Iris pigment epithelial cell (primary cell): ENCODE data around the gene FAM3B.
"Not testable (repeated sequence)": the region's sequence is repeated elsewhere in the genome, so short reads cannot be mapped to it uniquely, and the experiment has no call there.

ENCODE experiments used
- DNase-seq: peaks from one replicate; pipeline ENCODE4 v3.0.0-alpha.2; 2011; ENCODE audit warnings: low read depth

Gene FAM3B

GRCh38 chr21:41350436-41351155 lies 34.0 kb downstream of the FAM3B start:
- DNase-seq = no peak

- no peak for DNase-seq
These were observed 40.9 kb downstream of the FAM3B start for GRCh38 chr21:41357546-41357945.

GRCh38 chr21:41358193-41359166 lies 41.9 kb downstream of the FAM3B start:
- DNase-seq = no peak

DNA sequence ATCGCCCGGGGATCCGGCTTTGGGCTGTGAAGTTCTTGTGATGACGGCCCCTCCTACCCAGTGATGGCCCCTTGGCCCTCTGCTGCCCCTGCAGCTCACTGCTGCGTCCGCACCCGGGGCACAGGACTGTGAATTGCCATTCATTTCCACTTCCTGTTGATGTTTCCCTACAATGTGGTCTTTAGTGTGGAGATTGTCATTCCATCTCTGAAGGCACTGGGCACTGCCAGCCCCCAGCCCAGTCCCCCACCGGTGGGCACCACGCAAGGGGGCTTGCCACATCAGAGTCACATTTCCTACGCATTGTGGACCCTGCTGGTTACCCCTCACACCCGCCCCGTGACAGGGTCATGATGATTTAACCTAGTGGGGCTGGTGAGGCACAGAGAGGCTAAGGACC lies 42.7 kb downstream of the FAM3B start:
- no peak for DNase-seq

DNA sequence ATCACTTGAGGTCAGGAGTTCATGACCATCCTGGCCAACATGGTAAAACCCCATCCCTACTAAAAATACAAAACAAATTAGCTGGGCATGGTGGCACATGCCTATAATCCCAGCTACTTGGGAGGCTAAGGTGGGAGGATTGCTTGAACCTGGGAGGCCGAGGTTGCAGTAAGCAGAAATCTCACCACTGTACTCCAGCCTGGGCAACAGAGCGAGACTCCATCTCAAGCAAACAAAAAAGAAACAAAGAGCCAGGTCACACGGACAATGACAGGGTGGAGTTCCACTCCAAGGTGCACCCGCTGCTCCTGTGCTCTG lies 43.1 kb downstream of the FAM3B start:
- DNase-seq = not testable (repeated sequence)

GRCh38 chr21:41360072-41360821 lies 43.6 kb downstream of the FAM3B start:
- peak; percentile 12 for DNase-seq

DNA sequence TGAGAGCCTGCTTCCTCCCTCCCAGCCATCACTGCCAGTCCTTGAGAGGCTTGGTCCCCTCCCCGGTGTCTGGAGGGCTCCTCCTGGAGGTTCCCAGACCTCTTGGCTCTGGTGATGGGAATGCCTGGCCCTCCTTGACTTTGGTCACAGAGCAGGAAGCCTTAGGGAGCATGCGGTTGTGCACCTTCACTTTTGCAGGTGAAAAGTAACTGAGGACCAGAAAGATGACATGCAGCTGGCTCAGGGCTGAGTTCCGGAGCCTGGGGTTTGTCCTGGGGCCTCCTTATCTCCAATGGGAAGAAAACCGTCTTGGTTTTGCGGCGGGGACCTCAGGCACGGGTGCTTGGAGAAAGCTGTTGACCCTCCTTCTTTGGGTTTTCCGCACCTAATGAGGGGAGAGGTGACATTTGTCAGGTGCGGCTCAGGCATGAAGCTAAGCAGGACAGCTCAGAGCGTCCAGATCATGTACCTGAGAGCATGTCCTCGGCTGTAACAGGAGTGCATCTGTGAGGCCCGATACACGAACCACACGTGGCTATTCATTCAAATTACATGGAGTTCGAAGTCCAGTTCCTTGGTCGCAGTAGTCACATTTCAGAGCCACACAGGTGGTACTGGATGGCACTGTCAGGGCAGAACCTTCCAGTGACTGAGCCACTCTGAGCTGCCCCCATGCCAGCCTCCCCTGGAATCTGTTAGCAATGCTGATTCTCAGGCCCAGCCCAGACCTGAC lies 44.6 kb downstream of the FAM3B start:
- no peak for DNase-seq

- DNase-seq = peak; percentile 47
These were observed 45.4 kb downstream of the FAM3B start, which contains the start of gene MX2 for GRCh38 chr21:41361786-41362604. TSS of gene MX2 (plus strand) at chr21:41362027. CDS start at chr21:41376907, 14,880 bp downstream.

- no peak for DNase-seq
These were observed 46.2 kb downstream of the FAM3B start for GRCh38 chr21:41362605-41363369.

DNA sequence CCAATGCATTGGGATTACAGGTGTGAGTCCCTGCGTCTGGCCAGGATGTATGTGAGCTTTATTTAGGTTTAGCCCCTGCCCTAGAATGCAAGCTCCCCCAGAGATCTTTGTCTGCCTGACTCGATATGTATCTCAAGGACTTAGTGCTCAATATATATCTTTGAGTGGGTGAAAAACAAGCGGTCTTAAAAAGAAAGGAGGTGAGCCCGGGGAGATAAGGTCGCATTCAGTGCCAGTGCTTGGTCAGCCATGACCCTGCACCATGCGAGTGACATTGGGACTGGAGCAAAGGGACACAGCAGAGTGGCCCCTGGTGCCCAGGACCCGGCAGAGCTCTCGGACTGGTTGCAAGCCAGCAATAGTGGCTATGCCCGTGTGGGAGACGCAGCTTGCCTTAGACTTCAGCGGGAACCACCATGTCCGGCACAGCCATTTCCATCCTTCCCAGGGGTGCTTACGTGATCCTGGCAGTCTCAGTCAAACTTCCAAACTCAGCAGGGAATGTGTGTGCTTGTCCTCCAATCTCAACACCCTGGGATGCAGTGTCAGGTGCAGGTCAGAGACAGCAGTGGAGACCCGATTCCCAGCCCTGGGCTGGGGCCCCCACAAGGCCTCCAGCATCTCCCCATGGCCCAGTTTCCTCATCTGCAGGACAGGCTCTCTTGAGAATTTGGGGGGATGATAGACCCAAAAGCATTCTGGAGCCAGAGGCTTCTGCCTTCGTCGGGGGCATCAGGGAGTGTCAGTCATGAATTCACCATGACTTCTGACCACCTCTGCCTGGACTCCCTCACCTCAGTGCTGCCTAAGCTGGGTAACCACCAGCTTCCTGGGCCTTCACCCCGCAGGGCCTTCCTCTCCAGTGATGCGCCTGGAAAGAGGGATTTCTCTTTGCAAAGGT lies 47.0 kb downstream of the FAM3B start:
- no peak for DNase-seq

GRCh38 chr21:41364308-41364707 lies 47.7 kb downstream of the FAM3B start:
- no peak for DNase-seq

GRCh38 chr21:41365377-41366107 lies 48.9 kb downstream of the FAM3B start:
- no peak for DNase-seq

DNA sequence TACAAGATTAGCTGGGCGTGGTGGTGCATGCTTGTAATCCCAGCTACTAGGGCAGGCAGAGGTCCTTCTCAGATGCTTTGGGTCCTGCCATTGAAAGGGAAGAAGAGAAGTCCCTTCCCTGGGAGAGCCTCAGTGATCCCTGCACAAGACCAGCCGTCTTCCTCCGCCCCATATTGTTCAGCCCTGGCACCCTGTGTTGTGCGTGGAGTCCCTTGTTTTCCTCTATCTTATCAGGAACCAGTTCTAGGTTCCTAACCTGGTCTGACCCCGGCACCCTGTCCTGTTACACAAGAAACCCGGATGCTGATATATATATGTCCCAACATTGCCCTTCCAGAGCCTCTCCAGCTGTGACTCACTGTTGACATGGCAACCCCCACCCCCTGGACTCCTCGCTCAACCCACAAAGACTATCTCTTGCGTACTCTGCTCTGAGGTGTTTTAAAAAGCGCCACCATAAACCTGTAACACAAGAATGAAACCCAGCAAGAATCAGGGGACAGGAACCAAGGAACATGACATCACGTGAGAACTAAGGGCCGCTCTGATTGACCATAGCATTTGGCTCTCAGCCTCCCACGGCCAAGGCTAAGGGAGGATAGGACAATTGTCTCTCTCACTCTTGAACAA lies 50.0 kb downstream of the FAM3B start:
- peak; percentile 68 for DNase-seq

DNA sequence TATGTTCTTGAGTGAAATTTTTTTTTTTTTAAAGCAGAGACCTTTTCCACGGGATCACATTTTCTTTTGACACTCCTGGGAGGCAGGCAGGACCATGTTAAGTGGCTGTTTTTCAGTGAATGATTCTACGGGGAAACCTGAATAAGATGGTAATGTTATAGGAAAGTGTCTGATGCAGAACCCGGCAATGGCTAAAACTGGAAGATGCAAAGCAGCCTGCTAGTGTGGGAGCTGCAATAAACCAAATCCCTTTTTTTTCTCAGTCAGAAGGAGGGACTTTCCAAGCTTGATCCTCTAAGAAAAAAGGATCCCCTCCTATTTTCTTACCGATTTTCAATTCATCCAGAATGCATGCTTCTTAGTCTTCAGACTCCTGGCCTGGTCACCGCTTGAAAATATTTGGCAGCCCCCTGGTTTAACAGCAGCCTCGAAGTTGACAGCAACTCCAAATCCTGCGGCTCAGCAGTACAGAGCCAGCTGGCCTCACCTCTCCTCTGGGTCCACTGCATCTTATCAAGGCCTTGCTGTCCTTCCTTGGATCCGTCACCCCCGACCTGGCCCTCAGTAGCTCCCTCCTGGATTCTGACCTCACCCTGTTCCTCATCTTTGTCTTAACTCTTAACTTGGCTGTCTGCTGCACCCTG lies 50.8 kb downstream of the FAM3B start:
- DNase-seq = no peak

- no peak for DNase-seq
These were observed 51.5 kb downstream of the FAM3B start for GRCh38 chr21:41367945-41368734.

DNA sequence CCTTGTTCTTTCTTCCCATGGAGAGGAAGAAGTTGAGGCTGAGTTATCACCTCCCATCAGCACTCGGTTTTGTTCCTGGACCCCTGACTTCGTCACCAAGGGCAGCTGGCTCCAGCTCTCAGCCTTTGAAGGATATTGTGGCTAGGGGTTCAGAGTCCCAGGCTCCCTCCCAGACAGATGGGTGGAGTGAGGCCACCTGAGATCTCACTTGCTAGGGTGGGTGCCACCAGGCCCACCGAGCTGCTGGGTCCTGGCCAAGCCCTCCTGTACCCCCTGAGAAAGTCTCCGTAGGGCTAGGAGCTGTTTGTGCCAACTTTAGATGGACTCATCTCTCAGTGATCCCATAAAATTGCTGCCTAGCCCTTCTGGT lies 52.1 kb downstream of the FAM3B start:
- DNase-seq = no peak
